KMS-11 (cell line): ENCODE results near the gene IRF1.

ENCODE experiments used
- H2AFZ ChIP-seq: fragments of 200-600 bp; sonication (generic); 2 replicates; pipeline ENCODE4 v1.6.1; 2016; ENCODE audit warnings: antibody characterized with exemption, mixed run types, low read depth
- H3K27ac ChIP-seq: fragments of 200-600 bp; sonication (generic); 2 replicates; pipeline ENCODE4 v1.6.1; 2016; ENCODE audit warnings: mild to moderate bottlenecking, mixed run types
- H3K27me3 ChIP-seq: fragments of 200-600 bp; sonication (generic); 2 replicates; pipeline ENCODE4 v1.6.1; 2017; ENCODE audit warnings: mild to moderate bottlenecking, low read depth, mixed run types, moderate library complexity; ENCODE audit not compliant: insufficient read depth
- H3K36me3 ChIP-seq: fragments of 200-600 bp; sonication (generic); 2 replicates; pipeline ENCODE4 v1.6.1; 2017; ENCODE audit warnings: mild to moderate bottlenecking, mixed run types; ENCODE audit not compliant: insufficient read depth
- H3K4me1 ChIP-seq: fragments of 200-600 bp; sonication (generic); 2 replicates; pipeline ENCODE4 v1.6.1; 2016; ENCODE audit warnings: mild to moderate bottlenecking, low read depth, mixed run types; ENCODE audit not compliant: poor library complexity, severe bottlenecking
- H3K4me2 ChIP-seq: fragments of 200-600 bp; sonication (generic); 2 replicates; pipeline ENCODE4 v1.7.0; 2016; ENCODE audit warnings: mild to moderate bottlenecking, mixed run types
- H3K4me3 ChIP-seq: fragments of 200-600 bp; sonication (generic); IDR thresholded peaks from 2 replicates; pipeline ENCODE4 v1.6.1; 2017; ENCODE audit warnings: low read depth, low read length, mixed read lengths; ENCODE audit not compliant: insufficient read depth
- H3K79me2 ChIP-seq: fragments of 200-600 bp; sonication (generic); 2 replicates; pipeline ENCODE4 v1.6.1; 2016; ENCODE audit warnings: low read depth, mixed run types; ENCODE audit not compliant: insufficient read depth
- H3K9ac ChIP-seq: fragments of 200-600 bp; sonication (generic); 2 replicates; pipeline ENCODE4 v1.6.1; 2016; ENCODE audit warnings: mild to moderate bottlenecking, mixed run types
- H4K20me1 ChIP-seq: fragments of 200-600 bp; sonication (generic); 2 replicates; pipeline ENCODE4 v1.6.1; 2016; ENCODE audit warnings: mild to moderate bottlenecking, mixed run types; ENCODE audit not compliant: insufficient read depth
- CTCF ChIP-seq: fragments of 200-600 bp; sonication (generic); conservative IDR thresholded peaks from 2 replicates; pipeline ENCODE4 v1.6.1; 2017; ENCODE audit warnings: low read depth, mild to moderate bottlenecking, antibody characterized with exemption, low read length, moderate library complexity, mixed read lengths

IRF1 gene

GRCh38 chr5:132462333-132462732 is 28.2 kb downstream of the IRF1 start:
- Histone ChIP-seq H3K79me2 (no peaks in the 10 kb centered on the region), H3K4me2 (peak overlapping the region; percentile 62; the same call in 1 of the 2 replicates), H3K27ac (no peak overlapping the region), H3K4me1 (peaks cover 100% of the 10 kb centered on the region), H3K27me3 (no peaks in the 10 kb centered on the region), H3K4me3 (no peak overlapping the region), H3K9ac (no peak overlapping the region), H2AFZ (no peak overlapping the region), H3K36me3 (no peaks in the 10 kb centered on the region), H4K20me1 (no peaks in the 10 kb centered on the region)
- no peak for TF ChIP-seq CTCF

- Histone ChIP-seq H3K4me2 (peak overlapping the region; percentile 62; the same call in 1 of the 2 replicates), H3K4me1 (peaks cover 100% of the 10 kb centered on the region), H3K9ac (no peak overlapping the region), H2AFZ (no peak overlapping the region), H3K27me3 (no peaks in the 10 kb centered on the region), H3K4me3 (no peak overlapping the region), H4K20me1 (no peaks in the 10 kb centered on the region), H3K36me3 (no peaks in the 10 kb centered on the region), H3K79me2 (no peaks in the 10 kb centered on the region), H3K27ac (no peak overlapping the region)
- no peak for TF ChIP-seq CTCF
Measured at GRCh38 chr5:132461569-132462070, 29.0 kb downstream of the IRF1 start.

- Histone ChIP-seq H3K36me3 (no peaks in the 10 kb centered on the region), H3K4me2 (peak overlapping the region; percentile 62), H3K4me3 (no peak overlapping the region), H3K4me1 (peaks cover 100% of the 10 kb centered on the region), H3K79me2 (no peaks in the 10 kb centered on the region), H4K20me1 (no peaks in the 10 kb centered on the region), H3K9ac (no peak overlapping the region), H2AFZ (no peak overlapping the region), H3K27ac (peak overlapping the region; percentile 94; the same call in 1 of the 2 replicates), H3K27me3 (no peaks in the 10 kb centered on the region)
- TF ChIP-seq CTCF = no peak
Measured at GRCh38 chr5:132460846-132461568, 29.6 kb downstream of the IRF1 start.

GRCh38 chr5:132459983-132460838 is 30.4 kb downstream of the IRF1 start:
- Histone ChIP-seq H3K4me2 (peak overlapping the region; percentile 62), H3K27me3 (no peaks in the 10 kb centered on the region), H2AFZ (no peak overlapping the region), H3K4me1 (peaks cover 100% of the 10 kb centered on the region), H3K27ac (peak overlapping the region; percentile 94), H4K20me1 (no peaks in the 10 kb centered on the region), H3K4me3 (no peak overlapping the region), H3K36me3 (no peaks in the 10 kb centered on the region), H3K79me2 (no peaks in the 10 kb centered on the region), H3K9ac (peak overlapping the region; percentile 75)
- peak; percentile 20; the same call in 1 of the 2 replicates for TF ChIP-seq CTCF
